Measurements from ENCODE around the gene LOXL1. TPM values are rescaled to one million over a fixed set of nuclear protein-coding genes. Genes with fewer than 3 reads are reported as not detected.

LOXL1 gene
- total RNA-seq, 1 experiment from 2014 or later: 53.2 TPM

GRCh38 chr15:73939138-73939537, 12.9 kb downstream of the LOXL1 start:
- no peak for DNase-seq (ENCODE audit: low spot score)

- no peak for DNase-seq (ENCODE audit: low spot score)
Observed at GRCh38 chr15:73940061-73940981, 14.1 kb downstream of the LOXL1 start.

GRCh38 chr15:73941044-73941443, 14.8 kb downstream of the LOXL1 start:
- DNase-seq (ENCODE audit: low spot score): peak; percentile 71

GRCh38 chr15:73941449-73941848, 15.2 kb downstream of the LOXL1 start:
- DNase-seq (ENCODE audit: low spot score): no peak

GRCh38 chr15:73941871-73942635, 15.8 kb downstream of the LOXL1 start:
- DNase-seq (ENCODE audit: low spot score): peak; percentile 45

- DNase-seq (ENCODE audit: low spot score): no peak
Observed at GRCh38 chr15:73942751-73943270, 16.5 kb downstream of the LOXL1 start.

GRCh38 chr15:73944161-73945129, 18.2 kb downstream of the LOXL1 start:
- no peak for DNase-seq (ENCODE audit: low spot score)

GRCh38 chr15:73945130-73945508, 18.9 kb downstream of the LOXL1 start:
- no peak for DNase-seq (ENCODE audit: low spot score)

GRCh38 chr15:73946046-73946721, 19.9 kb downstream of the LOXL1 start:
- DNase-seq (ENCODE audit: low spot score): no peak

GRCh38 chr15:73946795-73947370, 20.6 kb downstream of the LOXL1 start:
- no peak for DNase-seq (ENCODE audit: low spot score)

- no peak for DNase-seq (ENCODE audit: low spot score)
Observed at GRCh38 chr15:73947651-73948050, 21.4 kb downstream of the LOXL1 start.

- DNase-seq (ENCODE audit: low spot score): no peak
Observed at GRCh38 chr15:73948396-73948795, 22.1 kb downstream of the LOXL1 start.

GRCh38 chr15:73948982-73949381, 22.7 kb downstream of the LOXL1 start:
- DNase-seq (ENCODE audit: low spot score): no peak

- DNase-seq (ENCODE audit: low spot score): no peak
Observed at GRCh38 chr15:73949496-73949895, 23.2 kb downstream of the LOXL1 start.

GRCh38 chr15:73950479-73950830, 24.2 kb downstream of the LOXL1 start:
- DNase-seq (ENCODE audit: low spot score): no peak

GRCh38 chr15:73950831-73951561, 24.7 kb downstream of the LOXL1 start:
- DNase-seq (ENCODE audit: low spot score): peak; percentile 97

GRCh38 chr15:73951601-73952000, 25.3 kb downstream of the LOXL1 start:
- DNase-seq (ENCODE audit: low spot score): no peak

- DNase-seq (ENCODE audit: low spot score): no peak
Observed at GRCh38 chr15:73952171-73952912, 26.1 kb downstream of the LOXL1 start.

Measured in H4 (cell line).